Measurements from ENCODE around the gene ASTL. TPM values are rescaled to one million over a fixed set of nuclear protein-coding genes. Genes with fewer than 3 reads are reported as not detected.

Gene ASTL
- total RNA-seq, 1 experiment from 2014 or later: 0.34 TPM

DNA sequence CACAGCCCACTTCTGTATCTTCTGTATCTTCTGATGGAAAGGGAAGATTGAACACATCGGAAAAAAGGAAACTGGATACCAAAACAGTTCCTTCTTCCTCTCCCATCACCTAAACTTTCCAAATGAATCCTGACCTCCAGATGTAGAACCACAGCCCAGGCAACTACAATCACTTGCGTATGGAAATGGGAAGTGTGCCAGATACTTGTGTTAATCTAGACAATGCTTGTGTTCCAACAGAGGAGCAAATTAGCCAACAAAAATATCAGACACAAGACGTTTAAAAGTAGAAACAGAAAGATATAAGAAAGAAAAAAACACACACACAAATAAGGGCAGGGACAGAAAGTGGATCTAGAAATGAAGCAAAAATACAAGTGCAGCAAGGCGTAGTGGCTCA, 38.4 kb upstream of the ASTL start:
- Histone ChIP-seq H3K9ac (ENCODE audit: low read length) (no peak overlapping the region), H3K79me2 (ENCODE audit: insufficient read depth, low read length) (no peaks in the 10 kb centered on the region), H3K4me2 (ENCODE audit: low read length) (no peak overlapping the region), H3K27me3 (ENCODE audit: insufficient read depth, low read length) (no peaks in the 10 kb centered on the region), H3K9me2 (ENCODE audit: insufficient read depth) (no peaks in the 10 kb centered on the region), H4K20me1 (ENCODE audit: insufficient read depth) (no peaks in the 10 kb centered on the region), H2AFZ (ENCODE audit: low read depth, low read length, poor library complexity, severe bottlenecking) (no peak overlapping the region), H3K4me1 (ENCODE audit: control insufficient read depth in 1 of 2, insufficient read depth in 2 of 2, low read length in 2 of 2) (peaks cover 0 to 3% of the 10 kb centered on the region in 2 experiments; a peak in 1 of 4 replicates), H3K27ac (ENCODE audit: low read depth, low read length) (no peak overlapping the region), H3K9me3 (ENCODE audit: control insufficient read depth in 1 of 2, insufficient read depth in 1 of 2, low read depth in 1 of 2, low read length in 2 of 2) (no peaks in the 10 kb centered on the region), H3K36me3 (ENCODE audit: control insufficient read depth in 1 of 2, insufficient read depth in 2 of 2, low read length in 2 of 2) (no peaks in the 10 kb centered on the region), H3K4me3 (replicated peaks in 1 of 2; ENCODE audit: low read depth in 1 of 2, low read length in 2 of 2) (no peak overlapping the region)
- no TSS peak for BruUV-seq (replicated peaks)
- DNase-seq (ENCODE audit: low read depth, low spot score): no peak
- ChIA-PET CTCF (no interaction called here), POLR2A (no interaction called here), RAD21 (ENCODE audit: low non-redundant PET in 1 of 2, low total read pairs in 2 of 2, uncharacterized antibody in 2 of 2, unreplicated experiment in 2 of 2) (no interaction called here)
- intact Hi-C loops (cut with micrococcal nuclease): no loop called here
- no peak for ATAC-seq
- TF ChIP-seq ZFX (IDR thresholded peaks at IDR 0.05) (no peak), POLR2AphosphoS5 (IDR thresholded peaks at IDR 0.05; ENCODE audit: low read depth, low read length) (no peak), POLR2A (IDR thresholded peaks at IDR 0.05; ENCODE audit: borderline replicate concordance, extremely low read depth, insufficient read depth, insufficient read length) (no peak), ELF1 (IDR thresholded peaks at IDR 0.05; ENCODE audit: borderline replicate concordance, low read depth) (no peak), EGR1 (IDR thresholded peaks at IDR 0.05; ENCODE audit: low read depth) (no peak), MAX (IDR thresholded peaks at IDR 0.05) (no peak), SIN3A (IDR thresholded peaks at IDR 0.05; ENCODE audit: low read depth) (no peak), RAD21 (IDR thresholded peaks at IDR 0.05; ENCODE audit: low read depth) (no peak), TCF7L2 (IDR thresholded peaks at IDR 0.05; ENCODE audit: borderline replicate concordance, extremely low read depth, insufficient read depth, insufficient read length) (no peak), FOSL1 (IDR thresholded peaks at IDR 0.05; ENCODE audit: low read depth) (no peak), EZH2phosphoT487 (IDR thresholded peaks at IDR 0.05; ENCODE audit: borderline replicate concordance) (no peak), ZNF274 (IDR thresholded peaks at IDR 0.05; ENCODE audit: low read depth, low read length) (no peak), REST (IDR thresholded peaks at IDR 0.05; ENCODE audit: low read depth) (no peak)
- TF ChIP-seq, protein P1, sequence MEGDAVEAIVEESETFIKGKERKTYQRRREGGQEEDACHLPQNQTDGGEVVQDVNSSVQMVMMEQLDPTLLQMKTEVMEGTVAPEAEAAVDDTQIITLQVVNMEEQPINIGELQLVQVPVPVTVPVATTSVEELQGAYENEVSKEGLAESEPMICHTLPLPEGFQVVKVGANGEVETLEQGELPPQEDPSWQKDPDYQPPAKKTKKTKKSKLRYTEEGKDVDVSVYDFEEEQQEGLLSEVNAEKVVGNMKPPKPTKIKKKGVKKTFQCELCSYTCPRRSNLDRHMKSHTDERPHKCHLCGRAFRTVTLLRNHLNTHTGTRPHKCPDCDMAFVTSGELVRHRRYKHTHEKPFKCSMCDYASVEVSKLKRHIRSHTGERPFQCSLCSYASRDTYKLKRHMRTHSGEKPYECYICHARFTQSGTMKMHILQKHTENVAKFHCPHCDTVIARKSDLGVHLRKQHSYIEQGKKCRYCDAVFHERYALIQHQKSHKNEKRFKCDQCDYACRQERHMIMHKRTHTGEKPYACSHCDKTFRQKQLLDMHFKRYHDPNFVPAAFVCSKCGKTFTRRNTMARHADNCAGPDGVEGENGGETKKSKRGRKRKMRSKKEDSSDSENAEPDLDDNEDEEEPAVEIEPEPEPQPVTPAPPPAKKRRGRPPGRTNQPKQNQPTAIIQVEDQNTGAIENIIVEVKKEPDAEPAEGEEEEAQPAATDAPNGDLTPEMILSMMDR (IDR thresholded peaks at IDR 0.05 in 2 of 3, conservative IDR thresholded peaks at IDR 0.05 in 1 of 3; ENCODE audit: borderline replicate concordance in 1 of 3, insufficient read depth in 1 of 3, low read depth in 2 of 3, low read length in 2 of 3): no peak
